Stimulated activated CD4-positive, alpha-beta T cell treated with anti-CD3 and anti-CD28 coated beads, Interleukin-1b, Interleukin-23, amount 100 ng/mL, for 24 hours (primary cell): Measurements from ENCODE around the gene SPDYC.

Source experiments
- DNase-seq, 4 experiments: peaks; one replicate each; pipeline ENCODE4 v3.0.0-alpha.2; 2020; ENCODE audit warnings: low read depth in 4 of 4, low spot score in 1 of 4

The SPDYC gene

GRCh38 chr11:65170058-65170534, at the start of gene SPDYC:
SPDYC (plus strand) TSS chr11:65170233; CDS start chr11:65171358, 1,125 bp downstream.
- DNase-seq: no peak

GRCh38 chr11:65120831-65121230, 49.2 kb upstream of the SPDYC start:
- DNase-seq: no peak

GRCh38 chr11:65121447-65121864, 48.6 kb upstream of the SPDYC start:
- DNase-seq: no peak

GRCh38 chr11:65121865-65122696, 48.0 kb upstream of the SPDYC start, which contains the start of the genes FAU and MRPL49:
FAU (minus strand) TSS chr11:65122134; CDS start chr11:65121813, 321 bp downstream.
MRPL49 (plus strand) TSS chr11:65122321; CDS start chr11:65122347, 26 bp downstream.
- DNase-seq: peak; percentile 96 to 99 (median 98)

- DNase-seq: no peak
These were observed 45.4 kb upstream of the SPDYC start for GRCh38 chr11:65124480-65125196.

- no peak for DNase-seq
These were observed 44.6 kb upstream of the SPDYC start for GRCh38 chr11:65125197-65126056.

- DNase-seq: no peak
These were observed 43.3 kb upstream of the SPDYC start for GRCh38 chr11:65126624-65127274.

GRCh38 chr11:65127473-65128181, 42.4 kb upstream of the SPDYC start:
- DNase-seq: no peak

GRCh38 chr11:65128182-65129145, 41.6 kb upstream of the SPDYC start:
- no peak for DNase-seq

GRCh38 chr11:65129649-65130441, 40.2 kb upstream of the SPDYC start:
- no peak for DNase-seq

GRCh38 chr11:65130631-65131416, 39.2 kb upstream of the SPDYC start:
- DNase-seq: no peak

GRCh38 chr11:65131417-65131776, 38.6 kb upstream of the SPDYC start:
- DNase-seq: no peak

GRCh38 chr11:65131895-65132237, 38.2 kb upstream of the SPDYC start:
- no peak for DNase-seq

- DNase-seq: no peak
These were observed 37.6 kb upstream of the SPDYC start for GRCh38 chr11:65132238-65132987.

- DNase-seq: peak in 1 of 4 experiments; percentile 57
These were observed 36.9 kb upstream of the SPDYC start for GRCh38 chr11:65132988-65133700.

GRCh38 chr11:65133724-65134123, 36.3 kb upstream of the SPDYC start:
- DNase-seq: no peak
